NK-92 treated with Interleukin-12 subunit alpha and Interleukin-12 subunit beta, amount 100 ng/mL, for 24 hours (cell line): Measurements from ENCODE around the gene RGPD6.
"Not testable (repeated sequence)": the region's sequence is repeated elsewhere in the genome, so short reads cannot be mapped to it uniquely, and the experiment has no call there.

Experiments used
- DNase-seq: peaks from one replicate; lab custom pipeline; 2025; lab: John Stamatoyannopoulos, UW

The RGPD6 gene

GRCh38 chr2:110481200-110481599 lies 95.8 kb downstream of the RGPD6 start:
- DNase-seq: not testable (repeated sequence)

- not testable (repeated sequence) for DNase-seq
Observed at GRCh38 chr2:110480084-110480483, 96.9 kb downstream of the RGPD6 start.

- DNase-seq: not testable (repeated sequence)
Observed at GRCh38 chr2:110477370-110477769, 99.7 kb downstream of the RGPD6 start.

- not testable (repeated sequence) for DNase-seq
Observed at GRCh38 chr2:110476952-110477351, 100.1 kb downstream of the RGPD6 start.

- not testable (repeated sequence) for DNase-seq
Observed at GRCh38 chr2:110475627-110476359, 101.2 kb downstream of the RGPD6 start.

GRCh38 chr2:110474898-110475297 lies 102.1 kb downstream of the RGPD6 start:
- not testable (repeated sequence) for DNase-seq

- not testable (repeated sequence) for DNase-seq
Observed at GRCh38 chr2:110473059-110473358, 104.0 kb downstream of the RGPD6 start.

- not testable (repeated sequence) for DNase-seq
Observed at GRCh38 chr2:110472171-110473058, 104.6 kb downstream of the RGPD6 start, which contains the start of gene LIMS4. Gene LIMS4, minus strand, starts transcription at chr2:110472816. Its CDS starts 38 bp downstream, at chr2:110472778.

GRCh38 chr2:110468921-110469320 lies 108.1 kb downstream of the RGPD6 start:
- not testable (repeated sequence) for DNase-seq

- DNase-seq: not testable (repeated sequence)
Observed at GRCh38 chr2:110465312-110465711, 111.7 kb downstream of the RGPD6 start.
